Mesothelial cell of epicardium (in vitro differentiated cells): ENCODE measurements around the gene NCKAP5. TPM values are rescaled to one million over a fixed set of nuclear protein-coding genes. Genes with fewer than 3 reads are reported as not detected.

Experiments
- DNase-seq, 2 experiments: peaks; one replicate each; pipeline ENCODE4 v3.0.0; 2021; ENCODE audit warnings: low spot score in 2 of 2; ENCODE audit not compliant: unreplicated experiment in 2 of 2
- H3K27ac Mint-ChIP-seq: 2 replicates; pipeline ENCODE4 v1.8.0; 2021; ENCODE audit warnings: mixed read lengths
- H3K27me3 Mint-ChIP-seq: 2 replicates; pipeline ENCODE4 v1.8.0; 2021; ENCODE audit warnings: low read depth, mixed read lengths
- H3K36me3 Mint-ChIP-seq: 2 replicates; pipeline ENCODE4 v1.8.0; 2021; ENCODE audit warnings: mixed read lengths
- H3K4me1 Mint-ChIP-seq: 2 replicates; pipeline ENCODE4 v1.8.0; 2021; ENCODE audit warnings: mixed read lengths
- H3K4me3 Mint-ChIP-seq: 2 replicates; pipeline ENCODE4 v1.8.0; 2021; ENCODE audit warnings: mild to moderate bottlenecking, moderate library complexity, mixed read lengths
- H3K9me3 Mint-ChIP-seq: 2 replicates; pipeline ENCODE4 v1.8.0; 2021; ENCODE audit warnings: mixed read lengths
- total RNA-seq: library from RNA; stranded (reverse); gene quantifications from 3 replicates; pipeline ENCODE4 v1.2.1, GENCODE V29; 2021
- TF ChIP-seq, protein P1 (sequence below): fragments of 200-600 bp; sonication (generic); IDR thresholded peaks from one replicate; pipeline ENCODE4 v1.5.0; 2021; ENCODE audit warnings: antibody characterized with exemption; ENCODE audit not compliant: unreplicated experiment

NCKAP5 gene
- total RNA-seq, 1 donor from 2014 or later: 2.1 TPM

DNA sequence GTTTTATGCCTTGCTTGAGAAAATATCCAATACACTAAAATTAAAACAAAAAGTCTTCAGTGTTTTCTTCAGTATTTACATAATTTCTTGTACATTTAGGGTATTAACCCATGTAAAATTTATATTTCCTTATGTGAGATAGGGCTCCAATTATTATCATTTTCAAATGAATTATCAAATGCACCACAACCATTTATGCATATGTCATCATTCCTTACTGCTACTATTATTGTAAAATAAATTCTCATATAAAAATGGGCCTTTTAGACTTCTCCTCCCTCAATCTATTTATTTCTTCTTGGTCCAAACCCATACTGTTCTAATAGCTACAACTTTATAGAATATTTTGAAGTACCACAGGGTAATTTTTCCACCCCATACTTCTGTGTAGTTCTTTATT, 722.9 kb downstream of the NCKAP5 start:
- TF ChIP-seq, protein P1, sequence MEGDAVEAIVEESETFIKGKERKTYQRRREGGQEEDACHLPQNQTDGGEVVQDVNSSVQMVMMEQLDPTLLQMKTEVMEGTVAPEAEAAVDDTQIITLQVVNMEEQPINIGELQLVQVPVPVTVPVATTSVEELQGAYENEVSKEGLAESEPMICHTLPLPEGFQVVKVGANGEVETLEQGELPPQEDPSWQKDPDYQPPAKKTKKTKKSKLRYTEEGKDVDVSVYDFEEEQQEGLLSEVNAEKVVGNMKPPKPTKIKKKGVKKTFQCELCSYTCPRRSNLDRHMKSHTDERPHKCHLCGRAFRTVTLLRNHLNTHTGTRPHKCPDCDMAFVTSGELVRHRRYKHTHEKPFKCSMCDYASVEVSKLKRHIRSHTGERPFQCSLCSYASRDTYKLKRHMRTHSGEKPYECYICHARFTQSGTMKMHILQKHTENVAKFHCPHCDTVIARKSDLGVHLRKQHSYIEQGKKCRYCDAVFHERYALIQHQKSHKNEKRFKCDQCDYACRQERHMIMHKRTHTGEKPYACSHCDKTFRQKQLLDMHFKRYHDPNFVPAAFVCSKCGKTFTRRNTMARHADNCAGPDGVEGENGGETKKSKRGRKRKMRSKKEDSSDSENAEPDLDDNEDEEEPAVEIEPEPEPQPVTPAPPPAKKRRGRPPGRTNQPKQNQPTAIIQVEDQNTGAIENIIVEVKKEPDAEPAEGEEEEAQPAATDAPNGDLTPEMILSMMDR: no peak
- Mint-ChIP-seq H3K36me3 (no peaks in the 10 kb centered on the region), H3K27ac (no peak overlapping the region), H3K4me3 (no peak overlapping the region), H3K4me1 (no peaks in the 10 kb centered on the region), H3K27me3 (no peaks in the 10 kb centered on the region), H3K9me3 (no peaks in the 10 kb centered on the region)
- no peak for DNase-seq

DNA sequence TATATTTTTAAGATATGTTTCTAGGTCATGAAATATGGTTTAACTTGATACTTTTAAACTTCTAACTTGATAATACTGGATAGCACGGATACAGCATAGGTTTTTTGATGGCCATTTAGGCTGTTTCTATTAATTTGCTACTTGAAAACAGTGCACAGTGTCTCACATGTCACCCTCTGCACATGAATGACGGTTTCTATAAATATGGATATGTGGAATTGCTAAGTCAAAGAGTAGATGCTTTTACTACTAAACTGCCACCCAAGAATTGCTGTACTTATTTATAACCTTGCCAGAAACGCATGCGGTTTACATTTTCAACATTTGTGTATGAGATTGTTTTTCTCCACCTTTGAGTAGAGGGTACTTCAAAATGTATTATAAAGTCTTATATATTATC, 723.7 kb downstream of the NCKAP5 start:
- no peak overlapping the region for H3K4me3 Mint-ChIP-seq
- TF ChIP-seq, protein P1: no peak
- no peaks in the 10 kb centered on the region for H3K9me3 Mint-ChIP-seq
- no peaks in the 10 kb centered on the region for H3K27me3 Mint-ChIP-seq
- no peaks in the 10 kb centered on the region for H3K36me3 Mint-ChIP-seq
- DNase-seq: no peak
- H3K27ac Mint-ChIP-seq: no peak overlapping the region
- H3K4me1 Mint-ChIP-seq: no peaks in the 10 kb centered on the region

DNA sequence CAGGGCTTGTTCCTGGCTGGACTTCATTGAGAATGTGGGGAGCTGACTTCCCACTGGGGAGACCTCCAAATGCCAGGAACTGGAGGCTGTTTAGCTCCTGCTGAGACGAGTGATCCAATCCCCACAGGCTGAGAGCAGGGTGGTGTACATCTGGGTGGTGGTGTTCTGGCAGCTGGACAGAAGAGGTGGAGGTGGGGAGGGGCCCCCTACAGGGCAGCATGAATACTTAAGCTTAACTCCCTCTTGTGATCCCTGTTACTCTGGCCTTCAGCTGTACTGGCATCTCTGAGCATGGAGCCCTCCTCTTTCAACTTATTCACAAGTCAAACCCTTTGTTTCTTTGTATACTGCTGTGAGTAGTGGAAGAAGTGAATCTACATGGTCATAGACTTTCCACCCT, 730.5 kb downstream of the NCKAP5 start:
- no peaks in the 10 kb centered on the region for H3K4me1 Mint-ChIP-seq
- peaks cover 20% of the 10 kb centered on the region for H3K9me3 Mint-ChIP-seq
- H3K27me3 Mint-ChIP-seq: no peaks in the 10 kb centered on the region
- no peak overlapping the region for H3K4me3 Mint-ChIP-seq
- TF ChIP-seq, protein P1: no peak
- DNase-seq: no peak
- H3K27ac Mint-ChIP-seq: no peak overlapping the region
- no peaks in the 10 kb centered on the region for H3K36me3 Mint-ChIP-seq

DNA sequence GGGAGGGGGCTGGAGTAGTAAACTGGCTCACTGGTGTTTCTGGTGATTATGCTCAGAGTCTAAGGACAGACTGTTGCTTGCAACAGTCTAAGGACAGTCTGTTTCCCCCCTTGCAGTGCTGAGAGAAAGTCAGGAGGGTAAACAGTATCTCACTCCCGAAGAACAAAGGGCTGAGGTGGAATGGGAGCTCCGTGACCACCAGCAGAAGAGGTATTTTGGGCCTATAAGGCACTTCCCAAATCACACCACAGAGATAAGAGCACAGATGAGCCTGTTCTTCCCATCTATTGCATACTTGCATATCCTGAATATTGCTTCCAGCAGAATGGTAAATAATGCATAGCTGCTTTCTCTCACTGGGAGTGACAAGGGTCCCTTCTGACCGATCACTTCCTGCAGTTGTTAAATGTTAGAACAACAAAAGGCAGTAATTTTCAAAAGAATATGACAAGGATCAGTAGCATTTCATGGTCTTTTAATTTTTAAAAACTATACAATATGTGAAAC, 737.9 kb downstream of the NCKAP5 start:
- Mint-ChIP-seq H3K4me1 (no peaks in the 10 kb centered on the region), H3K27ac (no peak overlapping the region), H3K36me3 (no peaks in the 10 kb centered on the region), H3K4me3 (no peak overlapping the region), H3K9me3 (peaks cover 19% of the 10 kb centered on the region), H3K27me3 (no peaks in the 10 kb centered on the region)
- no peak for DNase-seq
- TF ChIP-seq, protein P1: no peak

DNA sequence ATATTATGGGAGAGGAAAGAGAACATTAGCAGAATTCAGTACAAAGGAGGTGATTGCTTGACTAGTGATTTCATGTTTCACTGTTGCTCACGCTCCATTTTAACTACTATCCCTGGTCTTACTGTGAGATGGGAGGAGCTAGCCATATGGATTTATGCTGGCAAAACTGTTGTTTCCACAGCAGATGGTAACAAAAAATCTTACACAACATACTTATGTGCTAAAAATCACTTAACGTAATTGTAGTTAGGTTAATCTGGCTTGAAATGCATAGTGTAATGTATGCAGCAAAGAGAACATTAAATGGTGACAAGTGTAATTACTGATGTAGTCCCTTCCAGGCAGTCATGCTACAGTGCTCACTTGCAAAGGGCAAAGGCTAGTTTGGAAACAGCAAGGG, 742.7 kb downstream of the NCKAP5 start:
- TF ChIP-seq, protein P1: no peak
- H3K9me3 Mint-ChIP-seq: no peaks in the 10 kb centered on the region
- H3K36me3 Mint-ChIP-seq: no peaks in the 10 kb centered on the region
- no peaks in the 10 kb centered on the region for H3K27me3 Mint-ChIP-seq
- H3K27ac Mint-ChIP-seq: no peak overlapping the region
- no peak for DNase-seq
- no peaks in the 10 kb centered on the region for H3K4me1 Mint-ChIP-seq
- no peak overlapping the region for H3K4me3 Mint-ChIP-seq

DNA sequence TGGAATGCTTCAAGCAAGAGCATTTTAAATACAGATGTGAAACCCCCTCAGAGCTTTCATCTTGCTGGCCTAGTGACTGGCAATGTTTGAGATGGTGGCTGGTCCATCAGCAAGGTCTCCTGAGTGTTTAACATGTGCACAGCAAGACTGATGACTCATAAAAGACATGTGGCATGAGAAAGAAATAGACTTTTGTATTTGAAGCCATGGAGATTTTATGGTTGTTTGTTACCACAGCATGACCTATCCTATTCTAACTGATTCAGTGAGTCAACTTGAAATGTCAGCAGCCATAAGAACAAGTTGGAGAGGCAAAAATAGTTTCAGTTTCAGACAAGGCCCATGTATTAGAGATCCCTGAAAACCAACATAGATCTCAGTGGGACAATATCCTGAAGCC, 743.5 kb downstream of the NCKAP5 start:
- H3K9me3 Mint-ChIP-seq: no peaks in the 10 kb centered on the region
- DNase-seq: no peak
- H3K27ac Mint-ChIP-seq: no peak overlapping the region
- H3K36me3 Mint-ChIP-seq: no peaks in the 10 kb centered on the region
- H3K27me3 Mint-ChIP-seq: no peaks in the 10 kb centered on the region
- no peaks in the 10 kb centered on the region for H3K4me1 Mint-ChIP-seq
- TF ChIP-seq, protein P1: no peak
- no peak overlapping the region for H3K4me3 Mint-ChIP-seq
